H1 (cell line): ENCODE data around the gene PRICKLE2. TPM values are rescaled to one million over a fixed set of nuclear protein-coding genes. Genes with fewer than 3 reads are reported as not detected.

Experiments
- CTCF ChIA-PET: fragments of 300-600 bp; sonication (Branson Sonifier 250); formaldehyde crosslinking; loops from one replicate; lab custom pipeline; 2021; ENCODE audit not compliant: partially characterized antibody; lab: Charles Lee
- POLR2A ChIA-PET: fragments of 300-600 bp; sonication (Branson Sonifier 250); formaldehyde crosslinking; loops from one replicate; lab custom pipeline; 2021; ENCODE audit warnings: inconsistent platforms; ENCODE audit not compliant: partially characterized antibody; lab: Charles Lee
- DNase-seq, 2 experiments: peaks; one replicate each; pipeline versions ENCODE4 v3.0.0 to v3.0.0-alpha.2; 2010 to 2022; ENCODE audit warnings: low spot score in 2 of 2, low read depth in 1 of 2, mixed read lengths in 1 of 2
- FAIRE-seq: peaks from 2 replicates; lab custom pipeline; 2011; peaks lifted over from hg19 to GRCh38; lab: Jason Lieb, UNC
- H2AFZ ChIP-seq: 2 replicates; pipeline ENCODE4 v1.8.1; 2012; ENCODE audit warnings: low read length, inconsistent platforms
- H2AK5ac ChIP-seq: 2 replicates; pipeline ENCODE4 v1.6.1; 2013; ENCODE audit warnings: low read depth, low read length
- H2BK120ac ChIP-seq: replicated peaks from 2 replicates; pipeline ENCODE3; 2013; ENCODE audit warnings: low read depth, low read length, inconsistent platforms
- H2BK12ac ChIP-seq: 2 replicates; pipeline ENCODE4 v1.6.1; 2013; ENCODE audit warnings: low read depth, low read length
- H2BK15ac ChIP-seq: 2 replicates; pipeline ENCODE4 v1.6.1; 2013; ENCODE audit warnings: low read length
- H2BK20ac ChIP-seq: 2 replicates; pipeline ENCODE4 v1.6.1; 2013; ENCODE audit warnings: low read length
- H2BK5ac ChIP-seq: 2 replicates; pipeline ENCODE4 v1.6.1; 2013; ENCODE audit warnings: low read depth, low read length
- H3K14ac ChIP-seq: 2 replicates; pipeline ENCODE4 v1.6.1; 2013; ENCODE audit warnings: inconsistent platforms; ENCODE audit not compliant: insufficient read length
- H3K18ac ChIP-seq: 2 replicates; pipeline ENCODE4 v1.6.1; 2013; ENCODE audit warnings: low read length; ENCODE audit errors: extremely low read depth
- H3K23ac ChIP-seq: 2 replicates; pipeline ENCODE4 v1.6.1; 2013; ENCODE audit warnings: inconsistent platforms; ENCODE audit not compliant: insufficient read length
- H3K23me2 ChIP-seq: 2 replicates; pipeline ENCODE4 v1.6.1; 2013; ENCODE audit warnings: low read depth, low read length
- H3K27ac ChIP-seq: 2 replicates; pipeline ENCODE4 v1.6.1; 2011; ENCODE audit warnings: low read depth, low read length, inconsistent platforms
- H3K27me3 ChIP-seq, 4 experiments: replicated peaks in 1 of 4; 1 replicate in 1 of 4; 2 replicates in 3 of 4; pipeline versions ENCODE4 v1.6.1 to v1.8.1; 2011 to 2013; ENCODE audit warnings: low read length in 3 of 4, mild to moderate bottlenecking in 3 of 4, inconsistent platforms in 2 of 4, mixed read lengths in 2 of 4, moderate library complexity in 1 of 4; ENCODE audit not compliant: control insufficient read depth in 3 of 4, insufficient read depth in 3 of 4; ENCODE audit errors: extremely low read depth in 1 of 4
- H3K36me3 ChIP-seq, 4 experiments: 2 replicates each; pipeline versions ENCODE4 v1.6.1 to v1.8.1; 2011 to 2013; ENCODE audit warnings: mild to moderate bottlenecking in 4 of 4, low read length in 3 of 4, moderate library complexity in 2 of 4, control low read depth in 1 of 4, inconsistent platforms in 1 of 4; ENCODE audit not compliant: insufficient read depth in 4 of 4, control insufficient read depth in 2 of 4
- H3K4ac ChIP-seq: replicated peaks from 2 replicates; pipeline ENCODE3; 2013; ENCODE audit warnings: low read length, low read depth, mixed read lengths, inconsistent platforms; ENCODE audit not compliant: insufficient read length
- H3K4me1 ChIP-seq, 4 experiments: replicated peaks in 1 of 4; 1 replicate in 1 of 4; 2 replicates in 3 of 4; pipeline versions ENCODE4 v1.6.1 to v1.8.1; 2011 to 2013; ENCODE audit warnings: low read length in 3 of 4, inconsistent platforms in 2 of 4, mixed read lengths in 1 of 4; ENCODE audit not compliant: insufficient read depth in 4 of 4, control insufficient read depth in 3 of 4
- H3K4me2 ChIP-seq, 2 experiments: 2 replicates each; pipeline versions ENCODE4 v1.6.1 to v1.8.1; 2011 to 2013; ENCODE audit warnings: low read depth in 2 of 2, low read length in 2 of 2, control low read depth in 1 of 2, inconsistent platforms in 1 of 2, mild to moderate bottlenecking in 1 of 2; ENCODE audit not compliant: insufficient read depth in 1 of 2
- H3K4me3 ChIP-seq, 4 experiments: fragments of 200-600, 300-600 bp in 1 of 4; sonication (generic), shearing (Covaris generic), sonication (Bioruptor Twin) in 1 of 4; 2 replicates each; pipeline versions ENCODE4 v1.5.1 to v1.8.1; 2011 to 2016; ENCODE audit warnings: low read length in 4 of 4, low read depth in 3 of 4, control low read depth in 2 of 4, inconsistent platforms in 2 of 4, mild to moderate bottlenecking in 2 of 4, mixed read lengths in 1 of 4, moderate library complexity in 1 of 4; ENCODE audit not compliant: insufficient read depth in 2 of 4; ENCODE audit errors: extremely low read depth in 1 of 4
- H3K56ac ChIP-seq: replicated peaks from 2 replicates; pipeline ENCODE3; 2013; ENCODE audit warnings: low read depth, mild to moderate bottlenecking, mixed read lengths, low read length, inconsistent platforms; ENCODE audit not compliant: insufficient read length
- H3K79me1 ChIP-seq: 2 replicates; pipeline ENCODE4 v1.6.1; 2013; ENCODE audit warnings: low read depth, low read length, control low read depth
- H3K79me2 ChIP-seq, 2 experiments: 2 replicates each; pipeline versions ENCODE4 v1.6.1 to v1.8.1; 2012 to 2013; ENCODE audit warnings: low read length in 2 of 2, mild to moderate bottlenecking in 2 of 2, inconsistent platforms in 1 of 2; ENCODE audit not compliant: insufficient read depth in 2 of 2, control insufficient read depth in 1 of 2
- H3K9ac ChIP-seq, 4 experiments: replicated peaks in 1 of 4; 1 replicate in 1 of 4; 2 replicates in 3 of 4; pipeline versions ENCODE4 v1.6.1 to v1.8.1; 2011 to 2013; ENCODE audit warnings: low read depth in 3 of 4, low read length in 3 of 4, control low read depth in 2 of 4, mild to moderate bottlenecking in 2 of 4, moderate library complexity in 2 of 4, inconsistent platforms in 1 of 4; ENCODE audit errors: extremely low read depth in 1 of 4
- H3K9me3 ChIP-seq, 2 experiments: 2 replicates each; pipeline versions ENCODE4 v1.6.1 to v1.8.1; 2012 to 2013; ENCODE audit warnings: mild to moderate bottlenecking in 2 of 2, moderate library complexity in 2 of 2, control low read depth in 1 of 2, inconsistent platforms in 1 of 2, low read depth in 1 of 2, low read length in 1 of 2, mixed read lengths in 1 of 2; ENCODE audit not compliant: insufficient read depth in 2 of 2
- H4K20me1 ChIP-seq, 2 experiments: replicated peaks in 1 of 2; 2 replicates each; pipeline versions ENCODE3 to v1.8.1; 2011 to 2013; ENCODE audit warnings: inconsistent platforms in 2 of 2, low read length in 2 of 2, mild to moderate bottlenecking in 1 of 2; ENCODE audit not compliant: insufficient read depth in 2 of 2, control insufficient read depth in 1 of 2
- H4K5ac ChIP-seq: 2 replicates; pipeline ENCODE4 v1.6.1; 2013; ENCODE audit warnings: low read length, low read depth, mixed read lengths, inconsistent platforms; ENCODE audit not compliant: insufficient read length
- H4K8ac ChIP-seq: 2 replicates; pipeline ENCODE4 v1.8.0; 2013; ENCODE audit warnings: mild to moderate bottlenecking, moderate library complexity, low read length, inconsistent platforms; ENCODE audit not compliant: insufficient read depth; ENCODE audit errors: extremely low read depth
- H4K91ac ChIP-seq: replicated peaks from 2 replicates; pipeline ENCODE3; 2013; ENCODE audit warnings: low read length, mixed read lengths, inconsistent platforms; ENCODE audit not compliant: insufficient read length
- WGBS, 2 experiments: shearing (Covaris generic) in 1 of 2; methylation state at CpG; one replicate each; pipeline versions ENCODE4 v1.1.6 to v1.1.7; 2013 to 2015; ENCODE audit warnings: low lambda C conversion rate in 2 of 2, mixed read lengths in 2 of 2, inconsistent platforms in 1 of 2, low coverage in 1 of 2, missing lambda C conversion rate in 1 of 2; ENCODE audit not compliant: insufficient replicate concordance in 2 of 2, insufficient coverage in 1 of 2, insufficient read length in 1 of 2; ENCODE audit errors: extremely low coverage in 1 of 2, missing lambda C conversion rate in 1 of 2; 5-methylcytosine and 5-hydroxymethylcytosine counted together
- polyA plus RNA-seq, 7 experiments: library from polyadenylated mRNA; depleted of rRNA in 3 of 7; stranded (reverse) in 5 of 7; unstranded in 2 of 7; fragments of >200 nt in 5 of 7; fragments of 200-250 nt in 2 of 7; gene quantifications; 1 replicate in 5 of 7; 2 replicates in 1 of 7; 4 replicates in 1 of 7; pipeline versions ENCODE4 v1.2.1 to v1.2.3, GENCODE V29; 2011 to 2013; ENCODE audit warnings: missing spikeins in 2 of 7, mixed read lengths in 2 of 7
- total RNA-seq: library from RNA; stranded (reverse); fragmentation: NEBNext Ultra II Directional; extraction: Animal tissue kit (Norgen Biotek cat#: 25700); gene quantifications from 2 replicates; pipeline ENCODE4 v1.2.1, GENCODE V29; 2021

The PRICKLE2 gene
- total and polyA plus RNA-seq, 2 of the 8 experiments (the other 6 are each of a cell fraction or from before 2014, with no cell fraction given): 2.9 to 8.0 TPM

DNA sequence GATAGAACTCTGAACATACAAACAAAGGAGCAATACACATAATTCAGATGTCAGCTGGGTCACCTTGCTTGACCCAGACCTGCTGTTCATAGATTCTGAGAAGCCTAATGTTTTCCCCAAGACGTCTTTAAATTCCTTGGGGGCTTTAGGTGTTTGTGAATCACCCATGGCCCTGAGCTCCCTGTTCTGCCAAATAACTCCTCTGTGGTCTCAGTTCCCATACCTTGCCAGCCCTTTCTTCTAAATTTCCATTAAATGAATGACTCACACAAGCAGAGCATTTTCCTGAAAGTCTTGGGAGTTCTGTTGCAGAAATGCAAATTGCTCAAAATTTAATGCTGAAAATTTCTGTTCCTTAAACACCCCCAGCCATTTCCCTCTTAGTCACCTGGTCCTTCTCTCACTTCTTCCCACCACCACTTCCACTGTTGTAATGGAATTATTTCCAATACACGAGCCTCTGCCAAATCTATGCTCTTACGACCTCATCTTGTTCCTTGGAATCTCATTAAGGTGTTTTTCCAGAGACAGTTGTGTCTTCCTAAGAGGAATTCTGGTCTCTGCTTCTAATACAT is 168.6 kb downstream of the PRICKLE2 start:
- Histone ChIP-seq H2BK20ac (no peak overlapping the region), H4K8ac (no peak overlapping the region), H2AK5ac (no peak overlapping the region), H3K36me3 (no peaks in the 10 kb centered on the region), H3K9ac (no peak overlapping the region), H2BK5ac (no peak overlapping the region), H3K23me2 (no peaks in the 10 kb centered on the region; the same call in 1 of the 2 replicates), H3K79me2 (no peaks in the 10 kb centered on the region), H3K23ac (no peak overlapping the region), H4K5ac (no peak overlapping the region), H3K9me3 (no peaks in the 10 kb centered on the region), H3K27ac (no peak overlapping the region), H4K91ac (no peak overlapping the region), H3K56ac (no peak overlapping the region), H2AFZ (no peak overlapping the region; the same call in 1 of the 2 replicates), H3K4ac (no peak overlapping the region), H2BK15ac (no peak overlapping the region), H3K4me3 (no peak overlapping the region), H2BK12ac (no peak overlapping the region), H4K20me1 (no peaks in the 10 kb centered on the region), H3K18ac (no peak overlapping the region), H3K4me1 (peaks cover 0 to 6% (median 2%) of the 10 kb centered on the region in 4 experiments; a peak in 3 of 7 replicates), H3K27me3 (no peaks in the 10 kb centered on the region; a peak in 2 of 7 replicates), H3K4me2 (no peak overlapping the region), H2BK120ac (no peak overlapping the region), H3K14ac (no peak overlapping the region), H3K79me1 (no peaks in the 10 kb centered on the region)
- no peak for DNase-seq
- WGBS, 2 experiments: 87% methylated on average over 3 of the region's 3 CpGs; no CpG with 5 or more reads in 1 of the 2 experiments
- POLR2A ChIA-PET: interaction anchor here (1.0 kb wide), 1 partner anchor 9 kb away, joined by 3 read pairs; no protein-coding TSS in a partner anchor
- FAIRE-seq: no peak
- CTCF ChIA-PET: interaction anchor here (0.7 kb wide), 1 partner anchor 113 kb away, joined by 3 read pairs; no protein-coding TSS in a partner anchor
